WTC11 (cell line): ENCODE measurements around the gene TRMT10A. TPM values are rescaled to one million over a fixed set of nuclear protein-coding genes. Genes with fewer than 3 reads are reported as not detected.
"Not testable (repeated sequence)": the region's sequence is repeated elsewhere in the genome, so short reads cannot be mapped to it uniquely, and the experiment has no call there.

Source experiments
- ATAC-seq: fragments of 200-7000 bp; cut with Tn5 transposase; 2 replicates; pipeline ENCODE4 v1.10.0; 2021; ENCODE audit warnings: mild to moderate bottlenecking, moderate library complexity
- CTCF ChIA-PET: fragments of 300-600 bp; sonication (Branson Sonifier 250); formaldehyde crosslinking; loops from one replicate; lab custom pipeline; 2021; ENCODE audit warnings: antibody characterized with exemption; lab: Charles Lee
- POLR2A ChIA-PET: fragments of 350-600 bp; sonication (Branson Sonifier 250); formaldehyde crosslinking; loops from one replicate; lab custom pipeline; 2021; ENCODE audit warnings: antibody characterized with exemption; lab: Charles Lee
- DNase-seq: peaks from one replicate; pipeline ENCODE4 v3.0.0; 2021; ENCODE audit warnings: low spot score
- H3K27ac Mint-ChIP-seq: 2 replicates; pipeline ENCODE4 v1.8.0; 2021; ENCODE audit warnings: mixed read lengths
- H3K27me3 Mint-ChIP-seq: 2 replicates; pipeline ENCODE4 v1.8.0; 2021; ENCODE audit warnings: low read depth, mild to moderate bottlenecking, moderate library complexity, mixed read lengths
- H3K36me3 Mint-ChIP-seq: 2 replicates; pipeline ENCODE4 v1.8.0; 2021; ENCODE audit warnings: mixed read lengths
- H3K4me1 Mint-ChIP-seq: 2 replicates; pipeline ENCODE4 v1.8.0; 2022; ENCODE audit warnings: mixed read lengths
- H3K4me3 Mint-ChIP-seq: 2 replicates; pipeline ENCODE4 v1.8.0; 2021; ENCODE audit warnings: mild to moderate bottlenecking, moderate library complexity, mixed read lengths
- H3K9me3 Mint-ChIP-seq: 2 replicates; pipeline ENCODE4 v1.8.0; 2021; ENCODE audit warnings: mixed read lengths
- ATF1 ChIP-seq: sonication (generic); formaldehyde crosslinking; IDR thresholded peaks from 2 replicates; pipeline ENCODE4 v1.8.1; 2023; ENCODE audit warnings: mild to moderate bottlenecking, moderate library complexity, missing genetic modification reagents
- ATF3 ChIP-seq: sonication (generic); formaldehyde crosslinking; conservative IDR thresholded peaks from 2 replicates; pipeline ENCODE4 v1.8.1; 2022; ENCODE audit warnings: mild to moderate bottlenecking, missing genetic modification reagents
- CBFB ChIP-seq: sonication (generic); formaldehyde crosslinking; IDR thresholded peaks from 2 replicates; pipeline ENCODE4 v1.8.1; 2022; ENCODE audit warnings: mild to moderate bottlenecking, low read depth, missing genetic modification reagents
- CREB1 ChIP-seq: sonication (generic); formaldehyde crosslinking; IDR thresholded peaks from 2 replicates; pipeline ENCODE4 v1.8.0; 2023; ENCODE audit warnings: mild to moderate bottlenecking, missing genetic modification reagents
- MYBL2 ChIP-seq: sonication (generic); formaldehyde crosslinking; IDR thresholded peaks from 2 replicates; pipeline ENCODE4 v1.8.1; 2023; ENCODE audit warnings: mild to moderate bottlenecking, moderate library complexity, missing genetic modification reagents
- PRRX2 ChIP-seq: fragments of 250-450 bp; sonication (Bioruptor Pico); IDR thresholded peaks from 2 replicates; pipeline ENCODE4 v1.8.0; 2021; ENCODE audit warnings: mild to moderate bottlenecking
- SMAD4 ChIP-seq: sonication (generic); formaldehyde crosslinking; IDR thresholded peaks from 2 replicates; pipeline ENCODE4 v1.8.0; 2022; ENCODE audit warnings: mild to moderate bottlenecking, missing genetic modification reagents
- STAT6 ChIP-seq: sonication (generic); formaldehyde crosslinking; conservative IDR thresholded peaks from 2 replicates; pipeline ENCODE4 v1.8.1; 2023; ENCODE audit warnings: mild to moderate bottlenecking, low read depth, missing genetic modification reagents, moderate library complexity
- ZNF219 ChIP-seq: sonication (generic); formaldehyde crosslinking; IDR thresholded peaks from 2 replicates; pipeline ENCODE4 v1.8.0; 2023; ENCODE audit warnings: missing genetic modification reagents, mild to moderate bottlenecking, borderline replicate concordance
- ZNF416 ChIP-seq: fragments of 250-450 bp; sonication (Bioruptor Pico); IDR thresholded peaks from 2 replicates; pipeline ENCODE4 v1.9.0; 2021; ENCODE audit warnings: mild to moderate bottlenecking, inconsistent platforms
- ZNF423 ChIP-seq: fragments of 250-450 bp; sonication (Bioruptor Pico); IDR thresholded peaks from 2 replicates; pipeline ENCODE4 v2.1.2; 2022; ENCODE audit warnings: mild to moderate bottlenecking, moderate library complexity
- total RNA-seq: library from RNA; stranded (reverse); gene quantifications from 3 replicates; pipeline ENCODE4 v1.2.3, GENCODE V29; 2021
- TF ChIP-seq, protein P1 (sequence below): sonication (generic); formaldehyde crosslinking; IDR thresholded peaks from 2 replicates; pipeline ENCODE4 v1.8.0; 2023; ENCODE audit warnings: missing genetic modification reagents
- TF ChIP-seq, protein P2 (sequence below): fragments of 250-450 bp; sonication (Bioruptor Pico); IDR thresholded peaks from 2 replicates; pipeline ENCODE4 v1.9.0; 2021; ENCODE audit warnings: mild to moderate bottlenecking

TRMT10A gene
- total RNA-seq, 1 experiment from 2014 or later = 3.7 TPM

DNA sequence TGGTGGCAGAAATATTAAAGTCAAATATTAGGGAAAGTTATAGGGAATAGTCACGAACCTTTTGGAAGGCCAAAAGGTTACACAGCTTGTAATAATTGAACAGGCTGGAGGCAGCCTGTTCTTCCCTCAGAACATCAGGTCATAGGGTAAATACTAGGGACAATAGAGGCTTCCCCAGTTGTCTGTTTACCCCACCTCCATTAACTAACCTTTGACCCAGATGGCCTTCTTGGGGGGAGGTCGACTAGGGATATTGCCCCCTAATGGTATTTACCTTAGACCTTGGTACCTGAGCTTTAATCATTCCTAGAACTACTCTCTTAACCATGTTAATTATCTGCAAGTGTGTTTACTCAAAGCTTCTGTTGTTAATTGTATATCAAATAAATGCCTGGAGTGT, 27.0 kb downstream of the TRMT10A start (continued):
- TF ChIP-seq CREB1 = no peak
- TF ChIP-seq ZNF423 (CRISPR knock-in tag) = no peak
- TF ChIP-seq, protein P1, sequence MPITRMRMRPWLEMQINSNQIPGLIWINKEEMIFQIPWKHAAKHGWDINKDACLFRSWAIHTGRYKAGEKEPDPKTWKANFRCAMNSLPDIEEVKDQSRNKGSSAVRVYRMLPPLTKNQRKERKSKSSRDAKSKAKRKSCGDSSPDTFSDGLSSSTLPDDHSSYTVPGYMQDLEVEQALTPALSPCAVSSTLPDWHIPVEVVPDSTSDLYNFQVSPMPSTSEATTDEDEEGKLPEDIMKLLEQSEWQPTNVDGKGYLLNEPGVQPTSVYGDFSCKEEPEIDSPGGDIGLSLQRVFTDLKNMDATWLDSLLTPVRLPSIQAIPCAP = no peak
- TF ChIP-seq, protein P2, sequence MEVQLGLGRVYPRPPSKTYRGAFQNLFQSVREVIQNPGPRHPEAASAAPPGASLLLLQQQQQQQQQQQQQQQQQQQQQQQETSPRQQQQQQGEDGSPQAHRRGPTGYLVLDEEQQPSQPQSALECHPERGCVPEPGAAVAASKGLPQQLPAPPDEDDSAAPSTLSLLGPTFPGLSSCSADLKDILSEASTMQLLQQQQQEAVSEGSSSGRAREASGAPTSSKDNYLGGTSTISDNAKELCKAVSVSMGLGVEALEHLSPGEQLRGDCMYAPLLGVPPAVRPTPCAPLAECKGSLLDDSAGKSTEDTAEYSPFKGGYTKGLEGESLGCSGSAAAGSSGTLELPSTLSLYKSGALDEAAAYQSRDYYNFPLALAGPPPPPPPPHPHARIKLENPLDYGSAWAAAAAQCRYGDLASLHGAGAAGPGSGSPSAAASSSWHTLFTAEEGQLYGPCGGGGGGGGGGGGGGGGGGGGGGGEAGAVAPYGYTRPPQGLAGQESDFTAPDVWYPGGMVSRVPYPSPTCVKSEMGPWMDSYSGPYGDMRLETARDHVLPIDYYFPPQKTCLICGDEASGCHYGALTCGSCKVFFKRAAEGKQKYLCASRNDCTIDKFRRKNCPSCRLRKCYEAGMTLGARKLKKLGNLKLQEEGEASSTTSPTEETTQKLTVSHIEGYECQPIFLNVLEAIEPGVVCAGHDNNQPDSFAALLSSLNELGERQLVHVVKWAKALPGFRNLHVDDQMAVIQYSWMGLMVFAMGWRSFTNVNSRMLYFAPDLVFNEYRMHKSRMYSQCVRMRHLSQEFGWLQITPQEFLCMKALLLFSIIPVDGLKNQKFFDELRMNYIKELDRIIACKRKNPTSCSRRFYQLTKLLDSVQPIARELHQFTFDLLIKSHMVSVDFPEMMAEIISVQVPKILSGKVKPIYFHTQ (CRISPR knock-in tag) = no peak
- no peak for TF ChIP-seq STAT6 (CRISPR knock-in tag)

DNA sequence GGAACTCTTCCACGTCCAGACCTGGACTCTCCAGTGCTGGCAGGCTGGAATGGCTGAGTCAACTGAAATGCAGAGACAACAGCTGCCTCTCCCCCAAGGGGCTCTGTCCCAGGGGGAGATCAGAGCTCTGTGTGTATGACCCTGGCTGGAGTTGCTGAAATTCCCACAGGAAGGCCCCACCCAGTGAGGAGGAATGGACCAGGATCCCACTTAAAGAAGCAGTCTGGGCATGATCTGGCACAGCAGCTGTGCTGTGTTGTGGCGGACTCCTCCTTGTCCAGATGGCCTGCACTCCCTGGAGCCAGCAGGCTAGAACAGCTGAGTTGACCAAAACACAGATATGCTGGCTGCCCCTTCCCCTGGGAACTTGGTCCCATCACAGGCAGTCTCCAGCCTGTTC, 27.6 kb downstream of the TRMT10A start:
- Mint-ChIP-seq H3K27ac (no peak overlapping the region), H3K4me3 (no peak overlapping the region)
- no peak for ATAC-seq

GRCh38 chr4:99534699-99535098, 29.1 kb downstream of the TRMT10A start:
- POLR2A ChIA-PET, ATAC-seq, DNase-seq, H3K27me3 Mint-ChIP-seq, H3K27ac Mint-ChIP-seq, CTCF ChIA-PET, H3K36me3 Mint-ChIP-seq, H3K4me1 Mint-ChIP-seq, H3K4me3 Mint-ChIP-seq: not testable (repeated sequence)
- H3K9me3 Mint-ChIP-seq = peaks cover 13% of the 10 kb centered on the region

More for the DNA sequence above, 27.6 kb downstream of the TRMT10A start:
- no peaks in the 10 kb centered on the region for H3K36me3 Mint-ChIP-seq
- DNase-seq = no peak
- no peaks in the 10 kb centered on the region; the same call in none of the 2 replicates for H3K27me3 Mint-ChIP-seq
- peaks cover 13% of the 10 kb centered on the region for H3K9me3 Mint-ChIP-seq
- TF ChIP-seq ZNF416 (CRISPR knock-in tag) = no peak
- no peak for TF ChIP-seq STAT6 (CRISPR knock-in tag)
- no peak for TF ChIP-seq ATF1 (CRISPR knock-in tag)
- no peak for TF ChIP-seq CBFB (CRISPR knock-in tag)
- no peak for TF ChIP-seq ATF3
- ChIA-PET CTCF (no interaction called here), POLR2A (no interaction called here)
- no peaks in the 10 kb centered on the region for H3K4me1 Mint-ChIP-seq

DNA sequence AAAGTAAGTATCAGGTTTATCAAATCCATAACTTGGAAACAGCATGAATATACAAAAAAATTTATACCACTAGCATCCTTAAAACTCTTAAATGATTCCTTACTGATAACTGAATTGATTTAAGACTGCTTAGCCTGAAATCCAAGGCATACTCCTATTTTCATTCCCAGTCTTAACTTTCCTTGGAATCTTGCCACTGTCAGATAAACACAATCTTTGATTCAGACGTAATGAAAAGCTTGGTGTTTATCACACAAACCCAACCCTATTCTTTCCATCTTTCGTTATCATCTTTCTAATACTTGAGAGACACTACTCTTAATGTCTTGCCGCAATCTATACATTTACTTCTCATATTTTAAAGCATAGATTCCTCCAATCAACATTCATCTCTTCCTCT, 33.9 kb downstream of the TRMT10A start:
- CTCF ChIA-PET = no interaction called here
- ATAC-seq = no peak

More for the DNA sequence above, 33.9 kb downstream of the TRMT10A start:
- Mint-ChIP-seq H3K27me3 (no peaks in the 10 kb centered on the region; the same call in none of the 2 replicates), H3K27ac (no peak overlapping the region), H3K36me3 (no peaks in the 10 kb centered on the region), H3K4me1 (no peaks in the 10 kb centered on the region), H3K4me3 (no peak overlapping the region), H3K9me3 (peaks cover 8% of the 10 kb centered on the region)
- no peak for DNase-seq
- POLR2A ChIA-PET = no interaction called here
- TF ChIP-seq PRRX2 (CRISPR knock-in tag) (no peak), SMAD4 (no peak), MYBL2 (CRISPR knock-in tag) (no peak), ZNF219 (CRISPR knock-in tag) (no peak)
